Fibroblast of lung (primary cell): ENCODE measurements around the gene LHX2. TPM values are rescaled to one million over a fixed set of nuclear protein-coding genes. Genes with fewer than 3 reads are reported as not detected.

Source experiments
- DNase-seq, 2 donors: peaks; one replicate each; pipeline versions ENCODE4 v3.0.0 to v3.0.0-alpha.2; 2010; ENCODE audit warnings: low read depth in 2 of 2
- H2AFZ ChIP-seq: 2 replicates; pipeline ENCODE4 v1.5.1; 2012; ENCODE audit warnings: low read length, control low read depth, inconsistent platforms
- H3K27ac ChIP-seq: 2 replicates; pipeline ENCODE4 v1.5.1; 2011; ENCODE audit warnings: low read length, control low read depth; ENCODE audit not compliant: insufficient read depth
- H3K27me3 ChIP-seq: 2 replicates; pipeline ENCODE4 v1.5.1; 2011; ENCODE audit warnings: mild to moderate bottlenecking, low read length; ENCODE audit not compliant: control insufficient read depth, insufficient read depth
- H3K36me3 ChIP-seq: 2 replicates; pipeline ENCODE4 v1.5.1; 2011; ENCODE audit warnings: low read length; ENCODE audit not compliant: control insufficient read depth, insufficient read depth
- H3K4me1 ChIP-seq: 2 replicates; pipeline ENCODE4 v1.5.1; 2011; ENCODE audit warnings: low read length; ENCODE audit not compliant: control insufficient read depth, insufficient read depth; ENCODE audit errors: extremely low read depth
- H3K4me2 ChIP-seq: 2 replicates; pipeline ENCODE4 v1.5.1; 2011; ENCODE audit warnings: low read length, control low read depth; ENCODE audit not compliant: insufficient read depth; ENCODE audit errors: extremely low read depth
- H3K4me3 ChIP-seq, 4 experiments: fragments of 200-600 bp in 1 of 4; sonication (generic) in 1 of 4; replicated peaks in 1 of 4; 2 replicates each; pipeline ENCODE4 v1.5.1; 2011 to 2016; ENCODE audit warnings: low read length in 4 of 4, low read depth in 3 of 4, mild to moderate bottlenecking in 3 of 4, control low read depth in 2 of 4, inconsistent platforms in 1 of 4, mixed read lengths in 1 of 4; ENCODE audit not compliant: insufficient read depth in 1 of 4; ENCODE audit errors: control extremely low read depth in 1 of 4
- H3K79me2 ChIP-seq: 2 replicates; pipeline ENCODE4 v1.5.1; 2012; ENCODE audit warnings: mild to moderate bottlenecking, low read length, inconsistent platforms; ENCODE audit not compliant: control insufficient read depth, insufficient read depth
- H3K9ac ChIP-seq: 2 replicates; pipeline ENCODE4 v1.5.1; 2011; ENCODE audit warnings: mild to moderate bottlenecking, low read length, control low read depth; ENCODE audit not compliant: insufficient read depth
- H3K9me3 ChIP-seq: 2 replicates; pipeline ENCODE4 v1.5.1; 2012; ENCODE audit warnings: low read depth, low read length; ENCODE audit not compliant: control insufficient read depth, insufficient read depth
- H4K20me1 ChIP-seq: 2 replicates; pipeline ENCODE4 v1.5.1; 2011; ENCODE audit warnings: low read length; ENCODE audit not compliant: control insufficient read depth, insufficient read depth; ENCODE audit errors: extremely low read depth
- EZH2 ChIP-seq: IDR thresholded peaks from 2 replicates; pipeline ENCODE4 v1.5.1; 2012; ENCODE audit warnings: low read length, control low read depth, mild to moderate bottlenecking; ENCODE audit errors: missing control alignments
- polyA plus RNA-seq, 2 donors: library from polyadenylated mRNA; depleted of rRNA in 1 of 2; stranded (reverse) in 1 of 2; unstranded in 1 of 2; fragments of >200 nt; gene quantifications; 2 replicates each; pipeline ENCODE4 v1.2.1, GENCODE V29; 2011 to 2012; ENCODE audit warnings: missing spikeins in 1 of 2
- total RNA-seq: library from RNA; depleted of rRNA; stranded (reverse); fragments of >200 nt; gene quantifications from 2 replicates; pipeline ENCODE4 v1.2.1, GENCODE V29; 2014
- TF ChIP-seq, protein P1 (sequence below), 2 donors: IDR thresholded peaks in 1 of 2; conservative IDR thresholded peaks in 1 of 2; 1 replicate in 1 of 2; 2 replicates in 1 of 2; pipeline ENCODE4 v1.5.1; 2011 to 2012; ENCODE audit warnings: low read length in 2 of 2, control low read depth in 1 of 2, inconsistent platforms in 1 of 2, low read depth in 1 of 2, mild to moderate bottlenecking in 1 of 2

LHX2 gene
- total and polyA plus RNA-seq, 2 donors (not counting 1 experiment from before 2014, with no cell fraction given) = not detected

DNA sequence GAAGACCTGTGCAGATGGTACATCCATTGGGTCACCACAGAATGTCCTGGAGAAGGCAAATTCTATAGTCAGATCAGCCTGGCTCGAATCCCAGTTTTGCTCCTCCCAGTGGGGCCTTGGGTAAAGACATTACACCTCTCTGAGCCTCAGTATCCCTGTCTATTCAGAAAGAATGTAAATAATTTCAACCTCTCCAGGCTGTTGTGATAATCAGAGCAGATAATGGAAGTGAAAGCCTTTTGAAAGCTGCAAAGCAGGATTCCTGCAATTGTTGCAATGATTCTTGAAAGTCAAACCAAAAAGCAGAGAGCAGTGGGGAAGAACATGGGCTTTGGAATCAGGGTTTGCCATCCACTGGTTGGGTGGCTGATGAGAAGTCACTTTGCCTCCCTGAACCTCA, 63.2 kb downstream of the LHX2 start:
- Histone ChIP-seq H3K36me3 (no peaks in the 10 kb centered on the region), H3K4me3 (no peak overlapping the region), H3K4me2 (no peak overlapping the region), H4K20me1 (no peaks in the 10 kb centered on the region), H3K4me1 (peaks cover 4% of the 10 kb centered on the region), H3K27me3 (peaks cover 2% of the 10 kb centered on the region), H3K27ac (no peak overlapping the region), H3K79me2 (no peaks in the 10 kb centered on the region), H3K9me3 (no peaks in the 10 kb centered on the region), H3K9ac (no peak overlapping the region), H2AFZ (no peak overlapping the region)
- no peak for DNase-seq
- no peak for TF ChIP-seq EZH2
- TF ChIP-seq, protein P1, sequence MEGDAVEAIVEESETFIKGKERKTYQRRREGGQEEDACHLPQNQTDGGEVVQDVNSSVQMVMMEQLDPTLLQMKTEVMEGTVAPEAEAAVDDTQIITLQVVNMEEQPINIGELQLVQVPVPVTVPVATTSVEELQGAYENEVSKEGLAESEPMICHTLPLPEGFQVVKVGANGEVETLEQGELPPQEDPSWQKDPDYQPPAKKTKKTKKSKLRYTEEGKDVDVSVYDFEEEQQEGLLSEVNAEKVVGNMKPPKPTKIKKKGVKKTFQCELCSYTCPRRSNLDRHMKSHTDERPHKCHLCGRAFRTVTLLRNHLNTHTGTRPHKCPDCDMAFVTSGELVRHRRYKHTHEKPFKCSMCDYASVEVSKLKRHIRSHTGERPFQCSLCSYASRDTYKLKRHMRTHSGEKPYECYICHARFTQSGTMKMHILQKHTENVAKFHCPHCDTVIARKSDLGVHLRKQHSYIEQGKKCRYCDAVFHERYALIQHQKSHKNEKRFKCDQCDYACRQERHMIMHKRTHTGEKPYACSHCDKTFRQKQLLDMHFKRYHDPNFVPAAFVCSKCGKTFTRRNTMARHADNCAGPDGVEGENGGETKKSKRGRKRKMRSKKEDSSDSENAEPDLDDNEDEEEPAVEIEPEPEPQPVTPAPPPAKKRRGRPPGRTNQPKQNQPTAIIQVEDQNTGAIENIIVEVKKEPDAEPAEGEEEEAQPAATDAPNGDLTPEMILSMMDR (conservative IDR thresholded peaks at IDR 0.05 in 1 of 2, IDR thresholded peaks at IDR 0.05 in 1 of 2; ENCODE audit: low read depth in 1 of 2, low read length in 2 of 2) = no peak

DNA sequence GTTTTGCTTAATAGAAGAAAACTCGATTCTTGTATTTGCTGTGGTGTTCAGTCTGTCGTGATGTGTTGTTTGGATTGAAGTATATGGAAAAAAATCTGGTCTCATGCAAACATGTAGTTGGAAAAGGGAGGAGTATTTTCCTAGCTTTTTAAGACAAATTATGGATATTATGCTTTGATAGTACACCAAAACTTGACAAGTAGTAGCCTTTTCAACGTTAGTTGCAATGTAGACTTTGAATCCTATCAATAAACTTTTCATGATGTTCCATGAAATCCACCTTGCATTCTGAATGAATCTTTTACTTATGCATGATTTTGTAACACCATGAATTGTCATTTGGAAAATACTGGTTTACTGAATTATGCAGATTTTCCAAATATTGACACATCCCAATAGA, 64.2 kb downstream of the LHX2 start:
- no peak for TF ChIP-seq EZH2
- TF ChIP-seq, protein P1 (conservative IDR thresholded peaks at IDR 0.05 in 1 of 2, IDR thresholded peaks at IDR 0.05 in 1 of 2; ENCODE audit: low read depth in 1 of 2, low read length in 2 of 2) = no peak
- H3K79me2 ChIP-seq = no peaks in the 10 kb centered on the region
- H3K4me1 ChIP-seq = peaks cover 4% of the 10 kb centered on the region
- H3K4me2 ChIP-seq = no peak overlapping the region
- H3K9me3 ChIP-seq = no peaks in the 10 kb centered on the region
- peaks cover 2% of the 10 kb centered on the region for H3K27me3 ChIP-seq
- no peak overlapping the region for H2AFZ ChIP-seq
- no peaks in the 10 kb centered on the region for H3K36me3 ChIP-seq
- no peak overlapping the region for H3K9ac ChIP-seq
- H3K27ac ChIP-seq = no peak overlapping the region
- no peak overlapping the region for H3K4me3 ChIP-seq
- DNase-seq = no peak
- H4K20me1 ChIP-seq = no peaks in the 10 kb centered on the region

DNA sequence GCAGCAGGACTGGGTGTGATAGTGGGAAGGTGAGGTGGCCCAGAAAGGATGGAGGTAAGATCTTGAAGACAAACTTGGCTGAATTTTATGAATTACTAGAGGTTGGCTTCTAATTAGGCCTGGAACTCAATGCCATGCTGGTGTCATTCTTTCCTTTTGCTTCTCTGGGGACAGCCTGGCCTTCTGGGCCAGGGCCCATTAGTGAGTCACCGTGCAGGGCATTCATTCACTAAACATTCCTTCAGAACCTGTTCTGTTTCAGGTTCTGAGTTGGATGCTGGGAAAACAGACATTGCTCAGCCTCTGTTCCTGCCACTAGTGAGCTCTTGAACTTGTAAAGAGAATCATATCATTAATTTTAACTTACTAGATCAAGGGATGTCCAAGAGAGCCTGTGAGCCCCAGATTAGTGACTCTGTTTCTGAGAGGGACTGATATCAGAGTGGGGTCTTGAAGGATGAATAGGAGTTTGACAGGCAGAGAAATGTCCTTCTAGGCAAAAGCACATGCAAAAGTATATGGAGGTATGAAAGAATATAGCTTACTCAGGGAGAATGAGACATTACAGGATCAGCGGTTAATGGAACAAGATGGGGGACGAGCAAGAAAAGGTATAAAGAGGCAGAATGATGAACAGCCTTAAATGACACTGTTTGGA, 66.5 kb downstream of the LHX2 start:
- Histone ChIP-seq H2AFZ (no peak overlapping the region), H3K9me3 (no peaks in the 10 kb centered on the region), H3K27me3 (peaks cover 2% of the 10 kb centered on the region), H3K79me2 (no peaks in the 10 kb centered on the region), H4K20me1 (no peaks in the 10 kb centered on the region), H3K36me3 (no peaks in the 10 kb centered on the region), H3K4me1 (peaks cover 4% of the 10 kb centered on the region), H3K4me3 (no peak overlapping the region), H3K27ac (no peak overlapping the region), H3K4me2 (no peak overlapping the region), H3K9ac (no peak overlapping the region)
- DNase-seq = peak in 1 of 2 donors; percentile 20
- TF ChIP-seq, protein P1 (conservative IDR thresholded peaks at IDR 0.05 in 1 of 2, IDR thresholded peaks at IDR 0.05 in 1 of 2; ENCODE audit: low read depth in 1 of 2, low read length in 2 of 2) = no peak
- no peak for TF ChIP-seq EZH2
